DMS114 treated with DMSO at 0.1 percent for 48 hours (cell line): ENCODE measurements around the gene TERB1.

Experiments used
- DNase-seq: peaks from one replicate; lab custom pipeline; 2025; ENCODE audit not compliant: unreplicated experiment; lab: John Stamatoyannopoulos, UW

Gene TERB1

DNA sequence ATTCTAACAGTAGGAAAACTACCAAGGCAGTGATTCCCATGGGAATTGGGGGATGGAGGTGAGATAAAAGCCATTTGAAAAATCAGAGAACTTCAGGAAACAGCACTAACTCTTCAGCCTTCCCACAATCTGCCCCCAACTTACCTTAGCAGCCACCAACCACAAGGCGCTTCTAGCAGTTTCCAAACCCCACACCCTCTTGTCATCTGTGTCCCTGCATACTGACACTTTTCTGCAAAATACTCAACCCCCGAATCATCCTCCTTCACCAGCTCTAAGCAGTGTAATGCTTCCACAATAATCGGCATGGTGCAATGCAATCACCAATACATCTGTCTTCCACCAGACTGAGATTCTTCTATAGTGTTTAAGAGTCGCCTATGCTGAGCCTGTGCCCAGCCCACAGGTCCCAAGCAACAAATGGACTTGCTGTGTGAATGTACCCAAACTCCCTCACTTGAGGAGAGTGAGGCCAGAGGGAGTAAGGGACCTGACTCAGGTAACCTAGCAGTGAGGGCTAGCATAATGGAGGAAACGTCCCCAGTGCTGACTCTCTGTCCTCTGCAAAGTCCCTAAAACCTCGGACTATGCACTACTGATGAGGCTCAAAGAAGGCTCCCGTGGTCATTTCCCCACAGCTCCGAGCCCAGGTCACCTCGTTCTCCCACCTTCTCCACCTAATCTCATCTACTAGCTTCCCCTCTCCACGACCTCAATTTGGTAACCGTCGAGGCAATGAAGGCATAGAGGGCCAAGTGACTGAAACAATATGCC, 50.9 kb downstream of the TERB1 start:
- no peak for DNase-seq

DNA sequence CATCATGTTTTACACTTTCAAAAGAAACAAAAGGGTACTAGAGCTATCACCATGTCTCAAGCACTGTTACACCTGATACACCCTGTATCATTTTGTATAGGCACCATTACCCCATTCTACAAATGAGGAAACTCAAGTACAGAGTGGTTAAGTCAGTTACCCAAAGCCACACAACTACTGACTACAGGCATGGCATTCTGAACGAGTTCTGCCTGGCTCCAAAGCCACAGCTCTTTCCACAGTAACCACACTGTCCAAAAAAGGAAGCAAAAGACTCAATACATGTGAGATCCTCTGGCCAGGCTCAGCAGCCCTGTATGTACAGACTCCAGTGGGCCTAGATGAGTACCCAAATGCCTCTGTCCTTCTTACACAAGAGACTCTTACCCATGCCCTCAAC, 54.7 kb downstream of the TERB1 start:
- no peak for DNase-seq

DNA sequence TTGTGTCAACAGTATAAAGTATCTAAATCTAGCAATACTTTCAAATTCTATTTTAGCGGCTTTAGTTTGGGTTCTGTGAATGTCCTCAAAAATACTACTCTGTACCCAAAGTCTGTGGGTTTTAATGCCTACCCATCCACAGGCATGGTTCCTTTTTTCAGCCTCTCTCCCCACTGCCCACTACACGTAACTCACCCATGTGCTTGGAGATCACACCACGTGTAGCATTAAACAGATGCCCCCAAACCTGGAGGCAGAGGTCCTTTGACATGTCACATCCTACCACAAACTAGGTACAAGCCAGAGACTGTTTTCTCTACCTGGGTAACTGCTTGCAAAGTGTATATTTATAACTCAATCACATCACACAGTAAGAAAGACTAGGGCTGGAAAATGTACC, 55.3 kb downstream of the TERB1 start:
- DNase-seq: no peak

DNA sequence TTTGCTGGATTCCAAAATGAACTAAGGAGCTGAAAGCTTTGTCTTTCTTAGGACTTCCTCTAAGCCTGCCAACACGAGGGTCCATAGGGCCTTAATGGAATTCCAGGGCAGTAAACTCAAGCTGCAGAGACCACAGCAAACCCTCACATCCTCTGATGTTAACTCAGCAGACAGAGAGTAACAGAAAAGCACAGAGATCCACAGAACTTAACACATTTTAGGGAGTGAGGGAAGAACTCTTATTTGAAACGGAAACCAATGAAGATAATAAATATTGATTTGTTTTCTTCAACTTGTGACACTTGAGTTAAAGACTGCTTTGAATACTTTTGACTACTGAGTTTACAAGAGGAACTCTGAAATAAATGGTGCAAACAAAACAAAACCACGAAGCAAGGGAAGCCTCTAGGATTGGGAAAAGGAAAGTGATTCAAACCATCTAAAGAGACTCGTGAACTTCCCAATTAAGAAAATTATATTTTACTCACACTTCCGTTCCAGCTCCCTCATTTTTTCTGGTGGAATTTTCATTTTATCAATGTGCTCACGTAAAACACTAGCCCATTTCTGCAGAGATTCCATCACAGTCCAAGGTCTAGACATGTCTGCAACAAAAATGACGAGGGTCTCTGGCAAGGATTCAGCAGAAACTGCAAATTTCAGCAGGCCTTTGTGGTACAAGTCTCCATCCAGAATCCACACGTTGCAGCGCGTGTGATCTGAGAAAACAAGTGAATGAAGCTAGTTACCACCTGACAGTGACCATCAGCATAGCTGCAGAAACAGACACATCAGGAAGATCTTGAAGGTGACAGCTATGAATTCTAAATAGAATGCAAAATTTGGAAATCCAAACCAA, 59.2 kb downstream of the TERB1 start:
- DNase-seq: no peak

GRCh38 chr16:66741169-66741900, 60.0 kb downstream of the TERB1 start:
- no peak for DNase-seq

- no peak for DNase-seq
Measured at GRCh38 chr16:66740533-66740932, 60.9 kb downstream of the TERB1 start.

DNA sequence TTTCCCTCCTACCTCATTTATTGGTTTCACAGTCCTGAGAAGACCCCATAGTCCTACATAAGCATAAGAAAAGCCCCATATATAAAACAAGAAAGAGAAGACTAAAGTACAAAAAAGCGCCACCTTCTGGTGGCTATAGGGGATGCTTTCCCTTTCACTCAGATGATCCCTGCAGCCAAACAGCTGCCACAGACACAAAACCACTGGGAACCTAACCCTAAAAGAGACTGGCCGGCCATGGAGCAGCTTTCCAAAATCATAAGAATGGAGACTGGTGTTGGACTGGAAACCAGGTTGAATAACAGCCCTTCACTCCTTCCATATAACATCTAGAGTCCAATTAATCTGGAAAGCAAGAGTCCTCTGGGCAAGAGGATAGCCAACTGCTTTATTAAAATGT, 61.4 kb downstream of the TERB1 start:
- DNase-seq: peak; percentile 42

- DNase-seq: no peak
Measured at GRCh38 chr16:66735891-66736290, 65.5 kb downstream of the TERB1 start.

GRCh38 chr16:66731101-66731500, 70.3 kb downstream of the TERB1 start:
- DNase-seq: no peak

- no peak for DNase-seq
Measured at GRCh38 chr16:66728804-66729203, 72.6 kb downstream of the TERB1 start.

- DNase-seq: peak; percentile 76
Measured at GRCh38 chr16:66728117-66728787, 73.1 kb downstream of the TERB1 start.

DNA sequence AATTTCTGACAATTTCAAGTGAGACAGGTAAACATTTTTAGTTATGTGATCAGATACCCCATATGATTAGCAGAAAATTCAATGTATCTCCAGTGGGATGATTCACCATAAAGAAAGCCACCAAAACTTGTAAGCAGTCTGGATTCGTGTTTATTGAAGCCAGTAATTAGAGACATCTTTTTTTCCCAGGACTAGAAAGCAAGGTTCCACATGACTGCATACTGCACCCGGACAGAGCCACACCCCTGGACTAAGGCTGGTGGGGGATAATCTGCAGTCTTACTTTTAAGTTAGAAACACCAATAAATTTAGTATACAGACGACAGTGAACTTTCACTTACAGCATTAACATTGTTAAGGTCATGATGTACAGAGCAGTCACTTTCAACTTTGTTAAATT, 80.6 kb downstream of the TERB1 start:
- no peak for DNase-seq

DNA sequence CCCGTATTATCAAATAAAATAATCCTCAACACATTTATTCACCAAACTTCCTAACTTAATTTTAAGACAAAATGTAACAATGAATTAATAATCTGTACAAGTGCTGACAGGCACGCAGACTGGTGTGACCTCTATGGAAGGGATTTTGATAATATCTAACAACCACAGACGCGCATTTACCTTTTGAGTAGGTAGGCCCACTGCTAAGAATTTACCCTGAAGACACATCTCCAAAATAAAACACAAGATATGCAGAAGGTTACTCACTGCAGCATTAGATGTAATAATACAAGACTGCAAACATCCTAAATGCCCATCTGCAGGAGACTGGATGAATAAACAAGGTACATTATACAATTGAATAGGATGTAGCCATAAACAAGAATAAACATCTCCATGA, 82.1 kb downstream of the TERB1 start:
- DNase-seq: no peak

DNA sequence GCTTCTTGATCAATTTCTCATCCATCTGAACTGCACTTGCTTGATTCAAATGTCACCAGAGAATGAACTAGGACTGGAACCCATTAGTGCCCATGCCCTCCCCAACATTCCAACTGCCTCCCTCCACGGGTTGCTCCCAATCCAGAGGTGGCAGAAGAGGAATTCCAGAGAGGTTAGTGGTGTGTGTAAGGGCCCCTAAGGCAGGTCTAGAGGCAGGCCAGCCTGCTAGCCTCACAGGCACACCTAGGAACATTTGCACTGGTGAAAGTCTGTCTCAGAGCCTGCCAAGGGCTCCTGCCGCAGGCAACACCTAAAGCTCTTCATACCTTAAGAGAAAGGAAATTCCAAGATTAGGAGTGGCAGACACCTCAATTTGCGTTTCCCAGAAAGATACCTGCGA, 83.6 kb downstream of the TERB1 start:
- no peak for DNase-seq

- peak; percentile 57 for DNase-seq
Measured at GRCh38 chr16:66717112-66717675, 84.2 kb downstream of the TERB1 start.

GRCh38 chr16:66714654-66715307, 86.6 kb downstream of the TERB1 start:
- no peak for DNase-seq

GRCh38 chr16:66714062-66714461, 87.3 kb downstream of the TERB1 start:
- no peak for DNase-seq

- DNase-seq: no peak
Measured at GRCh38 chr16:66713076-66713475, 88.3 kb downstream of the TERB1 start.

DNA sequence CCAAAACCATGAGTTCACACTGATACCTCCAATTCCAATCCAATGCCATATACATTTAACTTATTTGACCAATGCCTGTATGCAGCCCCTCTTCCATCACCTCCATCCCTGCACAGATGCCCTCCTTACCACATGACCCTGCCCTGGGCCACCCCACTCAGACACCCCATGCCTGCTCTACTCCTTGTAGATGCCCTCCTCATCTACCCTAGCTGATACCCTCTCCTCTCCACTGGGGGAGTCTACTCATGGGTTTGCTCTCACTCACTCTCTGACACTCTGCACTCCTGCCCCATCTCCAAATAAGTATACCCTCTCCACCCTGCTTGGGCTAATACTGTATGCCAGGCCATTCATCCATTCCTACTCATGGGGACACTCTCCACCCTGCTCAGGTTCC, 88.9 kb downstream of the TERB1 start:
- DNase-seq: no peak

- no peak for DNase-seq
Measured at GRCh38 chr16:66711581-66711980, 89.8 kb downstream of the TERB1 start.
